Measurements from ENCODE around the gene KLK7. TPM values are rescaled to one million over a fixed set of nuclear protein-coding genes. Genes with fewer than 3 reads are reported as not detected.

KLK7 gene
- total RNA-seq, 5 donors from 2014 or later (not counting 1 experiment from before 2014, with no cell fraction given) = not detected

GRCh38 chr19:51015691-51016267 is 32.1 kb upstream of the KLK7 start:
- H3K4me3 Mint-ChIP-seq = peak overlapping the region in 1 of 3 donors; percentile 46

GRCh38 chr19:51014242-51014641 is 30.5 kb upstream of the KLK7 start:
- Histone ChIP-seq H3K36me3 (ENCODE audit: control insufficient read depth in 2 of 2, extremely low read depth in 1 of 2, insufficient read depth in 1 of 2, low read length in 1 of 2) (no peaks in the 10 kb centered on the region), H3K4me3 (ENCODE audit: control insufficient read depth in 1 of 2, extremely low read depth in 1 of 2, low read length in 1 of 2) (no peak overlapping the region), H3K9me3 (no peaks in the 10 kb centered on the region), H3K27me3 (replicated peaks in 1 of 2; ENCODE audit: control insufficient read depth in 2 of 2, extremely low read depth in 1 of 2, insufficient read depth in 2 of 2, low read length in 1 of 2) (peaks cover 2 to 79% of the 10 kb centered on the region in 2 experiments), H3K4me1 (ENCODE audit: control insufficient read depth in 1 of 2, extremely low read depth in 1 of 2, insufficient read depth in 2 of 2, low read length in 2 of 2) (peaks cover 0 to 25% of the 10 kb centered on the region in 2 experiments), H3K27ac (ENCODE audit: low read length) (no peak overlapping the region)
- peaks cover 14 to 19% (median 19%) of the 10 kb centered on the region in 3 donors for H3K4me1 Mint-ChIP-seq
- no peak overlapping the region for H3K27ac Mint-ChIP-seq
- DNase-seq (no peak), ATAC-seq (replicated peaks in 1 of 4) (no peak)
- H3K36me3 Mint-ChIP-seq = no peaks in the 10 kb centered on the region
- H3K9me3 Mint-ChIP-seq = no peaks in the 10 kb centered on the region
- CTCF ChIA-PET = no interaction called here
- POLR2A ChIA-PET = no interaction called here
- WGBS (ENCODE audit: insufficient coverage) = 81% methylated on average over 3 of the region's 6 CpGs
- peaks cover 59 to 79% of the 10 kb centered on the region in 2 donors for H3K27me3 Mint-ChIP-seq
- H3K4me3 Mint-ChIP-seq = no peak overlapping the region

More at GRCh38 chr19:51015691-51016267, 32.1 kb upstream of the KLK7 start:
- DNase-seq = no peak
- no peaks in the 10 kb centered on the region for H3K9me3 ChIP-seq
- Mint-ChIP-seq H3K4me1 (peaks cover 14 to 25% (median 23%) of the 10 kb centered on the region in 3 donors), H3K36me3 (no peaks in the 10 kb centered on the region), H3K9me3 (no peaks in the 10 kb centered on the region), H3K27me3 (peaks cover 52 to 80% of the 10 kb centered on the region in 2 donors), H3K27ac (peak overlapping the region in 1 of 2 donors; percentile 1)
- CTCF ChIA-PET = no interaction called here
- no peak overlapping the region for H3K27ac ChIP-seq (ENCODE audit: low read length)
- peaks cover 0 to 29% of the 10 kb centered on the region in 2 experiments for H3K4me1 ChIP-seq (ENCODE audit: control insufficient read depth in 1 of 2, extremely low read depth in 1 of 2, insufficient read depth in 2 of 2, low read length in 2 of 2)
- peaks cover 2 to 81% of the 10 kb centered on the region in 2 experiments for H3K27me3 ChIP-seq (replicated peaks in 1 of 2; ENCODE audit: control insufficient read depth in 2 of 2, extremely low read depth in 1 of 2, insufficient read depth in 2 of 2, low read length in 1 of 2)
- H3K4me3 ChIP-seq (ENCODE audit: control insufficient read depth in 1 of 2, extremely low read depth in 1 of 2, low read length in 1 of 2) = no peak overlapping the region
- no peak for ATAC-seq (replicated peaks in 1 of 4)
- 80% methylated on average over 18 of the region's 19 CpGs for WGBS (ENCODE audit: insufficient coverage)
- POLR2A ChIA-PET = no interaction called here
- H3K36me3 ChIP-seq (ENCODE audit: control insufficient read depth in 2 of 2, extremely low read depth in 1 of 2, insufficient read depth in 1 of 2, low read length in 1 of 2) = no peaks in the 10 kb centered on the region

DNA sequence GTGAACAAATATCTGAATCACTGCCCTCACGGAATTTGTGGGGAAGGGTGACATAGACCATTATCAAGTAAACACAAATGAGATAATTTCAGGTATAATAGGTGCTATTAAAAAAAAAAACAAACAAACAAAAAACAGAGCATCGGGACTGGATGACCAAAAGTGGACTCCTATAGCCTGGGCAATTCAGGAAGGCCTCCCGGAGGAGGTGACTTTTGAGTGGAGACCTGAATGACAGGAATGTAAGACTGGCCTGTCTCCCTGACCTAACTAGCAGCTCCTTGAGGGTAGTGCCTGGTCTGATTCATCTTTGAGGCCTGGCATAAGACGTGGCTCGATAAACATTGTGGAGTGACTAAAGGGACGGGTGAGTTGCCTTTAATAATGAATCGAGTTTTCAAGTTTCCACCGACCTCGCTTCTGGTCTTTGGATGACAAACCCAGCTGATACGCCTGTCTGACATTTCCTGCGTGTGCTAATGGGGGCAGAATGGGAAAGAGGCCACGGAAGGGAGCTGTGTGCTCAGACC is 29.0 kb upstream of the KLK7 start:
- Histone ChIP-seq H3K36me3 (ENCODE audit: control insufficient read depth in 2 of 2, extremely low read depth in 1 of 2, insufficient read depth in 1 of 2, low read length in 1 of 2) (no peaks in the 10 kb centered on the region), H3K4me3 (ENCODE audit: control insufficient read depth in 1 of 2, extremely low read depth in 1 of 2, low read length in 1 of 2) (no peak overlapping the region), H3K4me1 (ENCODE audit: control insufficient read depth in 1 of 2, extremely low read depth in 1 of 2, insufficient read depth in 2 of 2, low read length in 2 of 2) (peaks cover 0 to 13% of the 10 kb centered on the region in 2 experiments), H3K9me3 (no peaks in the 10 kb centered on the region), H3K27me3 (replicated peaks in 1 of 2; ENCODE audit: control insufficient read depth in 2 of 2, extremely low read depth in 1 of 2, insufficient read depth in 2 of 2, low read length in 1 of 2) (peaks cover 2 to 68% of the 10 kb centered on the region in 2 experiments), H3K27ac (ENCODE audit: low read length) (no peak overlapping the region)
- 66% methylated on average over 10 of the region's 12 CpGs for WGBS (ENCODE audit: insufficient coverage)
- Mint-ChIP-seq H3K27me3 (peaks cover 50 to 74% of the 10 kb centered on the region in 2 donors), H3K4me1 (peaks cover 7 to 11% (median 8%) of the 10 kb centered on the region in 3 donors), H3K36me3 (no peaks in the 10 kb centered on the region), H3K27ac (no peak overlapping the region), H3K4me3 (no peak overlapping the region), H3K9me3 (no peaks in the 10 kb centered on the region)
- ChIA-PET CTCF (no interaction called here), POLR2A (no interaction called here)
- no peak for DNase-seq
- ATAC-seq (replicated peaks in 1 of 4) = no peak

- H3K27me3 Mint-ChIP-seq = peaks cover 33 to 55% of the 10 kb centered on the region in 2 donors
- 60% methylated on average over 2 of the region's 4 CpGs for WGBS (ENCODE audit: insufficient coverage)
- no peaks in the 10 kb centered on the region for H3K9me3 Mint-ChIP-seq
- H3K27ac Mint-ChIP-seq = no peak overlapping the region
- no peaks in the 10 kb centered on the region for H3K36me3 Mint-ChIP-seq
- ATAC-seq (replicated peaks in 1 of 4) (no peak), DNase-seq (no peak)
- ChIA-PET POLR2A (no interaction called here), CTCF (no interaction called here)
- peaks cover 0 to 54% of the 10 kb centered on the region in 2 experiments for H3K27me3 ChIP-seq (replicated peaks in 1 of 2; ENCODE audit: control insufficient read depth in 2 of 2, extremely low read depth in 1 of 2, insufficient read depth in 2 of 2, low read length in 1 of 2)
- H3K9me3 ChIP-seq = no peaks in the 10 kb centered on the region
- no peak overlapping the region for H3K27ac ChIP-seq (ENCODE audit: low read length)
- no peaks in the 10 kb centered on the region for H3K4me1 Mint-ChIP-seq
- no peaks in the 10 kb centered on the region for H3K36me3 ChIP-seq (ENCODE audit: control insufficient read depth in 2 of 2, extremely low read depth in 1 of 2, insufficient read depth in 1 of 2, low read length in 1 of 2)
- no peak overlapping the region for H3K4me3 ChIP-seq (ENCODE audit: control insufficient read depth in 1 of 2, extremely low read depth in 1 of 2, low read length in 1 of 2)
- no peaks in the 10 kb centered on the region for H3K4me1 ChIP-seq (ENCODE audit: control insufficient read depth in 1 of 2, extremely low read depth in 1 of 2, insufficient read depth in 2 of 2, low read length in 2 of 2)
- no peak overlapping the region for H3K4me3 Mint-ChIP-seq
Observed at GRCh38 chr19:51010066-51010795, 26.5 kb upstream of the KLK7 start.

- ChIA-PET POLR2A (no interaction called here), CTCF (no interaction called here)
- Mint-ChIP-seq H3K9me3 (no peaks in the 10 kb centered on the region), H3K4me1 (no peaks in the 10 kb centered on the region), H3K27me3 (peaks cover 23 to 53% of the 10 kb centered on the region in 2 donors), H3K4me3 (no peak overlapping the region), H3K36me3 (no peaks in the 10 kb centered on the region), H3K27ac (no peak overlapping the region)
- DNase-seq = no peak
- WGBS (ENCODE audit: insufficient coverage) = 58% methylated on average over 3 of the region's 19 CpGs
- no peak for ATAC-seq (replicated peaks in 1 of 4)
- no peak overlapping the region for H3K27ac ChIP-seq (ENCODE audit: low read length)
- peaks cover 0 to 44% of the 10 kb centered on the region in 2 experiments for H3K27me3 ChIP-seq (replicated peaks in 1 of 2; ENCODE audit: control insufficient read depth in 2 of 2, extremely low read depth in 1 of 2, insufficient read depth in 2 of 2, low read length in 1 of 2)
- H3K36me3 ChIP-seq (ENCODE audit: control insufficient read depth in 2 of 2, extremely low read depth in 1 of 2, insufficient read depth in 1 of 2, low read length in 1 of 2) = no peaks in the 10 kb centered on the region
- no peaks in the 10 kb centered on the region for H3K4me1 ChIP-seq (ENCODE audit: control insufficient read depth in 1 of 2, extremely low read depth in 1 of 2, insufficient read depth in 2 of 2, low read length in 2 of 2)
- H3K9me3 ChIP-seq = no peaks in the 10 kb centered on the region
- H3K4me3 ChIP-seq (ENCODE audit: control insufficient read depth in 1 of 2, extremely low read depth in 1 of 2, low read length in 1 of 2) = no peak overlapping the region
Observed at GRCh38 chr19:51009061-51009891, 25.6 kb upstream of the KLK7 start.

- Mint-ChIP-seq H3K4me1 (peaks cover 0 to 1% (median 0%) of the 10 kb centered on the region in 3 donors), H3K27ac (no peak overlapping the region), H3K9me3 (no peaks in the 10 kb centered on the region), H3K27me3 (peaks cover 25 to 50% of the 10 kb centered on the region in 2 donors), H3K4me3 (no peak overlapping the region), H3K36me3 (no peaks in the 10 kb centered on the region)
- Histone ChIP-seq H3K27me3 (replicated peaks in 1 of 2; ENCODE audit: control insufficient read depth in 2 of 2, extremely low read depth in 1 of 2, insufficient read depth in 2 of 2, low read length in 1 of 2) (peaks cover 0 to 40% of the 10 kb centered on the region in 2 experiments), H3K27ac (ENCODE audit: low read length) (no peak overlapping the region), H3K9me3 (no peaks in the 10 kb centered on the region), H3K4me3 (ENCODE audit: control insufficient read depth in 1 of 2, extremely low read depth in 1 of 2, low read length in 1 of 2) (no peak overlapping the region), H3K36me3 (ENCODE audit: control insufficient read depth in 2 of 2, extremely low read depth in 1 of 2, insufficient read depth in 1 of 2, low read length in 1 of 2) (no peaks in the 10 kb centered on the region), H3K4me1 (ENCODE audit: control insufficient read depth in 1 of 2, extremely low read depth in 1 of 2, insufficient read depth in 2 of 2, low read length in 2 of 2) (no peaks in the 10 kb centered on the region)
- CTCF ChIA-PET = interaction anchor here in 1 of 2 donors (0.6 to 0.7 kb wide), 2 partner anchors 35 to 414 kb away, joined by 3 read pairs; no protein-coding TSS in a partner anchor
- ATAC-seq (replicated peaks in 1 of 4) = no peak
- WGBS (ENCODE audit: insufficient coverage) = no CpG with 5 or more reads among the region's 3 CpGs
- POLR2A ChIA-PET = no interaction called here
- no peak for DNase-seq
Observed at GRCh38 chr19:51007488-51007887, 23.8 kb upstream of the KLK7 start.
